SKM-1 (cell line): ENCODE data around the gene ALDOA.

ENCODE experiments used
- DNase-seq: peaks from one replicate; lab custom pipeline; 2025; ENCODE audit not compliant: unreplicated experiment; lab: John Stamatoyannopoulos, UW

The ALDOA gene

GRCh38 chr16:30088832-30089624 lies 23.5 kb downstream of the ALDOA start:
- DNase-seq: no peak

GRCh38 chr16:30090610-30091331 lies 25.2 kb downstream of the ALDOA start:
- no peak for DNase-seq

DNA sequence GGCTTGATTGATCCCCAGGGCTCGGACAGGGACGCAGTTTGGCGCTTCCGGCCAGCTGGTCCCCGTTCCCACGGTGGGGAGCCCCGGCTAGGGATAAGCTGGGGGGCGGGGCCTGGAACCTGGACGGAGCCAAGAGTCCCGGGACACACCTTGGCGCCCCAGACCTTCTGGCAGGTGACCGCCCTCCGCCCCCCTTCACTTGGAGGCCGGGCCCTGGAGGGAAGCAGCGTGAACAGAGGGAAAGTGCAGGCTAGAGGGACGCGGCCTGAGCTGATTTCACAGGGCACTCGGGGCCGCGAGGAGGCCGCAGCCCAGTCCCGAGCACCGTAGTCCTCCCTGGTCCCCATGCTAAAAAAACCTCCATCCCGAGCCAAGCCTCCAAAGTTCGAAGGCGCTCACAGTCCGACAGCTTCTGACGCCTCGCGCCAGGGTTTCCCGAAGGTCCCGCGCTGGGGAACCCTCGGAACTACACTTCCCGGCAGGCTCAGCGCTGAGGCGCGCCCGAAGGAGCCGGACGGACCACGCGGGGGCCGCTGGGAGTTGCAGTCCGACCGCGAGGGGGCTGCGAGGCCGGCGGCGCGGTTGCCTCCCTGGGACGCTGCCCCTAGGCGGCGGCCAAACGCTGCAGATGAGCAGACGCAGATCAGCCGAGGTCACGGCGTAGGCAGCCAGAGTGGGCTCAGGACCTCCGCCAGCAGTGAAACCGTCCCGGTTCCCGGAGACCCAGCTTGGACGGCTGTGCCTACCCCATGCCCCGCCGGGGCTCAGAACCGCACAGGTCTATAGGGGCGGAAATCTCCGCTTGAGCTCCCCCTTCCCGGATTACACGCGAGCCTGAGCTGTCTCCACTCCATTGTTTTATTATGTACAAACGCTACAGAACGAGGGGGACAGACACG lies 26.2 kb downstream of the ALDOA start, which contains the start of gene TBX6:
Gene TBX6 (minus strand): TSS at position 451 of the 899 bp plus-strand sequence. CDS start 731 bp downstream, outside the sequence.
- peak; percentile 90 for DNase-seq

- DNase-seq: peak; percentile 97
These were observed 26.9 kb downstream of the ALDOA start for GRCh38 chr16:30092373-30093010.

DNA sequence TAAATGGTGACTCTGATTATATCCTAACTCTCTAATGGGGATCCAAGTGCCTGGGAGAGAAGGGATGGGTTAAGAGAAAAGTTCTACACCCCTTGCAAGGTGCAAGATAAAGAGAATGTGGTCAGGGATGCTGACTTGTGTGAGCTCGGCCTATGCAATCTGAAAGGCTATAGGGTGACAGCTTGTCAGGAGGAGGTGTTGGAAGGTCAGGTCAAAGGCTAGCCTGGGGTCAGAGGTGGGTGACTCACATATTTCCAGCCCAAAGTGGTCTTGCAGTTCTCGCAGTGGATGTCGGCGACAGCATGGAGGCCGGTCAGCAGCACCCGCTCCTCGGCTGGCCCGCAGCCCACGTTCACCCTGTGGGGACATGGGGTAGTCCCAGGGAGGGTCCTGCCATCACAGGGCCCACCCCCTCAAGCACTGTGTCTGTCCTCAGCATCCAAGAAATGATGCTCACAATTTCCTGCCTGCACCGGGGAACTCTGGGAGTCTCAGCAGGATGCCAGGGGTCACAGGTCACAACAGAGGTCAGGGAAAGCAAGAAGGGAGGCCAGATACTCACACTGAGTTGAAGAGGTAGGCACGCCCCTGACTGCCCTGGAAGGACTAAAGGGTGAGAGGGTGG lies 29.1 kb downstream of the ALDOA start:
- no peak for DNase-seq

GRCh38 chr16:30095166-30096078 lies 29.9 kb downstream of the ALDOA start:
- DNase-seq: no peak

- no peak for DNase-seq
These were observed 30.7 kb downstream of the ALDOA start, which contains the start of gene YPEL3 for GRCh38 chr16:30096105-30096861. Gene YPEL3 (minus strand): TSS chr16:30096213. CDS start chr16:30095482, 731 bp downstream.

- DNase-seq: peak; percentile 97
These were observed 31.5 kb downstream of the ALDOA start for GRCh38 chr16:30096862-30097563.

DNA sequence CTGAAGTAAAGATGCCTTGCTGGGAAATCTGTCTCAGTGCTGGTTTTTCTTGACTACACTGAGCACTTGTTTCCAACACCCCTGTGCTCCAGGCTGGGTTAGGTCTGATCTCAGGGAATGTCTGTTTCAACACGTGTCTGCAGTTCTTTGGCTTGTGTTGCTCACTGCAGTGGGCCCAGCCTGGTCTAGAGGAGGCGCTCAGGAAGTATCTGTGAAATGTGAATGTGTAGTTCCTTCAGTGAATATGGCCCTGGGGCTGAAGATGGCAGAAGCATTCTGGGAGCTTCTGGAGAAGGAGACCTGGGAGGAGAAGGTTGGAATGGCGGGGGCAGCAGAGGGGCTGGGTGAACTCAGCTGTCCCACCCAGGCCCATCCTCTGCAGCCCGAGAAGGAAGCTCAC lies 38.5 kb downstream of the ALDOA start:
- DNase-seq: no peak

DNA sequence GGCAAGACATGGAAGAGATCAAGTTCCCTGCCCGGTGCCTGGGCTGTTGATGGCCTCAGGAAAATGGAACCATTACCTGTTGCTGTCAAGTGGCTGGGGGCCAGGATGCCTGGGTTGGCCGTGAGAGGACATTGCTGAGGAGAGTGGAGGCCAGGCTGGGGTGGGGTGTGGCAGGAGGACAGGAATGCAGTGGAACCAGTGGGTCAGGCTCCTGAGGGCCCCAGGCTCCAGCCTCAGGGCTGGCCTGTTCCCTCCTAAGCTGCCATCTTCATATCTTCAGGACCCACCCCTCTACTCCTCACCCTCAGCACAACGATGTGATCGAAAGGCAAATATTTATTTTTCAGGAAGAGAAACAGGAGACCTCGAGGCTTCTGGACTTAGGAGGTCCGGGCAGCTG lies 38.9 kb downstream of the ALDOA start:
- no peak for DNase-seq

- DNase-seq: no peak
These were observed 42.7 kb downstream of the ALDOA start for GRCh38 chr16:30108059-30108850.

GRCh38 chr16:30110661-30111060 lies 45.1 kb downstream of the ALDOA start:
- no peak for DNase-seq

- DNase-seq: peak; percentile 60
These were observed 46.9 kb downstream of the ALDOA start for GRCh38 chr16:30112197-30113030.

GRCh38 chr16:30113031-30113710 lies 47.6 kb downstream of the ALDOA start, which contains the start of gene GDPD3:
Gene GDPD3 (minus strand): TSS chr16:30113537. CDS start chr16:30113478, 59 bp downstream.
- DNase-seq: no peak

DNA sequence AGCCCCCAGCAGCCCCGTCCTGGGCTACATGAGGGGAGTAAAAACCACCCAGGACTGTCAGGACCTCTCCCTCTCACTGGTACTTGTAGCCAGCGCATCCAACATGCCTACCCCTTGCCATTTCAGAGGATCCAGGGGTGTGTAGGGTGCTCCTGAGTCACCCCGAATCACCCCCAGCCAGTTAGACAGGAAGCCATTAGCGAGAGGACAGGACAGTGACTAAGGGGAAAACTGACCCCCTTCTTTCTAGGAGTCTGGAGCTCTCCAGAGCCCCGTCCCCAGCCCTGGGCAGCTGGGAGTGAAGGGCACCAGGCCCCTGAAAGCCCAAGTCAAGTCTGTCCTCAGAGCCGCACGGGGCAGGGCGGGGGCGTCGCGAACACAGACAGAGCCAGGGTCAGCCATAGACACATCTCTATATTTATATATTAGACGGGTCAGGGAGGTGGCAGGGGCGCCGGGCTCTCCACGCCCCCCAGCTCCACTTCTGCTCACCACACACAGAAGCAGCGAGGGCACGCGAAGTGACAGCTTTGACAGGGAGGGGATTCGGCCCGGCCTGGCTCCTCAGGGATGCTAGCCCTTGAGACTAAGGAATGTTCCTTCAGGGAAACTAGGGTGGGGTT lies 48.3 kb downstream of the ALDOA start:
- no peak for DNase-seq
